ENCODE measurements around the gene RNF208. TPM values are rescaled to one million over a fixed set of nuclear protein-coding genes. Genes with fewer than 3 reads are reported as not detected.

The RNF208 gene
- polyA plus RNA-seq, 2 of the 4 experiments (the other 2 are of a cell fraction) = 0.06 to 1.7 TPM

GRCh38 chr9:137219757-137220316, 2.2 kb downstream of the RNF208 start:
- H3K4me3 ChIP-seq = no peak overlapping the region
- no peak for DNase-seq (ENCODE audit: low read depth in 1 of 2, low spot score in 1 of 2)
- FAIRE-seq = no peak
- POLR2A ChIA-PET = interaction anchor here (1.6 kb wide), 1 partner anchor 21 kb away, joined by 6 read pairs; the partner anchor contains the start of gene TUBB4B
- 96% methylated on average over 7 of the region's 10 CpGs for WGBS (ENCODE audit: missing lambda C conversion rate)
- CTCF ChIA-PET = interaction anchor here (1.4 to 9.9 kb wide), 6 partner anchors 10 to 171 kb away, joined by 4 to 113 read pairs (median 11); partner anchors contain the start of gene TUBB4B
- no peak overlapping the region for H3K4me2 ChIP-seq
- H3K9me3 ChIP-seq = no peaks in the 10 kb centered on the region
- 0 out of 2 replicates have a peak, but pooled peaks have one; percentile 40 for TF ChIP-seq POLR2AphosphoS2 (conservative IDR thresholded peaks at IDR 0.05; ENCODE audit: low read length)
- TF ChIP-seq, protein P1, sequence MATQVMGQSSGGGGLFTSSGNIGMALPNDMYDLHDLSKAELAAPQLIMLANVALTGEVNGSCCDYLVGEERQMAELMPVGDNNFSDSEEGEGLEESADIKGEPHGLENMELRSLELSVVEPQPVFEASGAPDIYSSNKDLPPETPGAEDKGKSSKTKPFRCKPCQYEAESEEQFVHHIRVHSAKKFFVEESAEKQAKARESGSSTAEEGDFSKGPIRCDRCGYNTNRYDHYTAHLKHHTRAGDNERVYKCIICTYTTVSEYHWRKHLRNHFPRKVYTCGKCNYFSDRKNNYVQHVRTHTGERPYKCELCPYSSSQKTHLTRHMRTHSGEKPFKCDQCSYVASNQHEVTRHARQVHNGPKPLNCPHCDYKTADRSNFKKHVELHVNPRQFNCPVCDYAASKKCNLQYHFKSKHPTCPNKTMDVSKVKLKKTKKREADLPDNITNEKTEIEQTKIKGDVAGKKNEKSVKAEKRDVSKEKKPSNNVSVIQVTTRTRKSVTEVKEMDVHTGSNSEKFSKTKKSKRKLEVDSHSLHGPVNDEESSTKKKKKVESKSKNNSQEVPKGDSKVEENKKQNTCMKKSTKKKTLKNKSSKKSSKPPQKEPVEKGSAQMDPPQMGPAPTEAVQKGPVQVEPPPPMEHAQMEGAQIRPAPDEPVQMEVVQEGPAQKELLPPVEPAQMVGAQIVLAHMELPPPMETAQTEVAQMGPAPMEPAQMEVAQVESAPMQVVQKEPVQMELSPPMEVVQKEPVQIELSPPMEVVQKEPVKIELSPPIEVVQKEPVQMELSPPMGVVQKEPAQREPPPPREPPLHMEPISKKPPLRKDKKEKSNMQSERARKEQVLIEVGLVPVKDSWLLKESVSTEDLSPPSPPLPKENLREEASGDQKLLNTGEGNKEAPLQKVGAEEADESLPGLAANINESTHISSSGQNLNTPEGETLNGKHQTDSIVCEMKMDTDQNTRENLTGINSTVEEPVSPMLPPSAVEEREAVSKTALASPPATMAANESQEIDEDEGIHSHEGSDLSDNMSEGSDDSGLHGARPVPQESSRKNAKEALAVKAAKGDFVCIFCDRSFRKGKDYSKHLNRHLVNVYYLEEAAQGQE (IDR thresholded peaks at IDR 0.05) = no peak
- ATAC-seq = no peak
- peaks cover 46% of the 10 kb centered on the region for H3K4me1 ChIP-seq
- no peak overlapping the region for H3K27ac ChIP-seq

GRCh38 chr9:137218754-137219271, 3.2 kb downstream of the RNF208 start:
- 6% methylated on average over 10 of the region's 12 CpGs for WGBS (ENCODE audit: missing lambda C conversion rate)
- H3K4me3 ChIP-seq = no peak overlapping the region
- H3K27ac ChIP-seq = peak overlapping the region; percentile 47 to 76; a peak in 4 of 6 replicates
- ChIA-PET POLR2A (interaction anchor here (0.5 to 1.6 kb wide), 6 partner anchors 9 to 52 kb away, joined by 3 to 15 read pairs (median 5); partner anchors contain the start of gene TUBB4B), CTCF (interaction anchor here (0.6 to 9.9 kb wide), 8 partner anchors 8 to 170 kb away, joined by 3 to 71 read pairs (median 6); partner anchors contain the start of genes RNF224, STPG3 and TUBB4B)
- no peak for TF ChIP-seq CBX8 (IDR thresholded peaks at IDR 0.05)
- no peak for TF ChIP-seq EHF (CRISPR knock-in tag; IDR thresholded peaks at IDR 0.05)
- TF ChIP-seq BCL3 (IDR thresholded peaks at IDR 0.05) = 0 out of 3 replicates have a peak, but pooled peaks have one; percentile 18
- no peak for TF ChIP-seq JUN (IDR thresholded peaks at IDR 0.05)
- TF ChIP-seq RCOR1 (IDR thresholded peaks at IDR 0.05; ENCODE audit: low read depth, low read length) = no peak
- TF ChIP-seq, protein P2, sequence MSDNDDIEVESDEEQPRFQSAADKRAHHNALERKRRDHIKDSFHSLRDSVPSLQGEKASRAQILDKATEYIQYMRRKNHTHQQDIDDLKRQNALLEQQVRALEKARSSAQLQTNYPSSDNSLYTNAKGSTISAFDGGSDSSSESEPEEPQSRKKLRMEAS (IDR thresholded peaks at IDR 0.05) = peak; percentile 59
- no peak for TF ChIP-seq RARB (CRISPR knock-in tag; IDR thresholded peaks at IDR 0.05)
- no peak for TF ChIP-seq CEBPB (IDR thresholded peaks at IDR 0.05)
- no peak for TF ChIP-seq CHD2 (IDR thresholded peaks at IDR 0.05; ENCODE audit: low read length, partially characterized antibody)
- no peak for TF ChIP-seq FOSL2 (IDR thresholded peaks at IDR 0.05)
- peak; percentile 53; the same call in 1 of the 2 replicates for TF ChIP-seq FOSL2 (CRISPR knock-in tag; IDR thresholded peaks at IDR 0.05)
- no peak for TF ChIP-seq RNF2 (IDR thresholded peaks at IDR 0.05; ENCODE audit: borderline replicate concordance, low read depth)
- 0 out of 2 replicates have a peak, but pooled peaks have one; percentile 10 for TF ChIP-seq GATA3 (IDR thresholded peaks at IDR 0.05; ENCODE audit: borderline replicate concordance)
- TF ChIP-seq PBX3 (IDR thresholded peaks at IDR 0.05) = peak; percentile 62
- TF ChIP-seq, protein P1 (IDR thresholded peaks at IDR 0.05) = no peak
- no peaks in the 10 kb centered on the region for H3K9me3 ChIP-seq
- H3K4me2 ChIP-seq = peak overlapping the region; percentile 48
- ATAC-seq (peak; percentile 58 to 68), DNase-seq (ENCODE audit: low read depth in 1 of 2, low spot score in 1 of 2) (peak; percentile 66 to 78), FAIRE-seq (no peak)
- peaks cover 39% of the 10 kb centered on the region for H3K4me1 ChIP-seq
